ENCODE measurements around the gene TBCK. TPM values are rescaled to one million over a fixed set of nuclear protein-coding genes. Genes with fewer than 3 reads are reported as not detected.

TBCK gene
- total and polyA plus RNA-seq, 9 donors = 18.3 to 38.7 (median 22.3) TPM

- Histone ChIP-seq H3K36me3 (ENCODE audit: control insufficient read depth, insufficient read depth, low read length) (peaks cover 7% of the 10 kb centered on the region), H3K4me1 (ENCODE audit: control insufficient read depth, insufficient read depth, low read length) (no peaks in the 10 kb centered on the region), H3K27me3 (ENCODE audit: control insufficient read depth, insufficient read depth, low read length) (no peaks in the 10 kb centered on the region), H3K4me3 (ENCODE audit: low read length) (no peak overlapping the region), H3K27ac (ENCODE audit: low read length) (no peak overlapping the region), H3K9me3 (replicated peaks; ENCODE audit: control insufficient read depth, low read depth, low read length) (no peaks in the 10 kb centered on the region)
- no CpG with 5 or more reads among the region's 1 CpG for WGBS (ENCODE audit: insufficient coverage)
- DNase-seq = peak; percentile 10
Measured at GRCh38 chr4:106344647-106344970, 28.6 kb upstream of the TBCK start.

- no peaks in the 10 kb centered on the region for H3K9me3 ChIP-seq (replicated peaks; ENCODE audit: control insufficient read depth, low read depth, low read length)
- DNase-seq = no peak
- H3K27ac ChIP-seq (ENCODE audit: low read length) = no peak overlapping the region
- WGBS (ENCODE audit: insufficient coverage) = 91% methylated on average over 1 of the region's 2 CpGs
- no peaks in the 10 kb centered on the region for H3K27me3 ChIP-seq (ENCODE audit: control insufficient read depth, insufficient read depth, low read length)
- H3K36me3 ChIP-seq (ENCODE audit: control insufficient read depth, insufficient read depth, low read length) = peaks cover 6% of the 10 kb centered on the region
- H3K4me3 ChIP-seq (ENCODE audit: low read length) = no peak overlapping the region
- H3K4me1 ChIP-seq (ENCODE audit: control insufficient read depth, insufficient read depth, low read length) = no peaks in the 10 kb centered on the region
Measured at GRCh38 chr4:106343865-106344646, 28.0 kb upstream of the TBCK start.

GRCh38 chr4:106340774-106341173, 24.8 kb upstream of the TBCK start:
- H3K4me3 ChIP-seq (ENCODE audit: low read length) = no peak overlapping the region
- WGBS (ENCODE audit: insufficient coverage) = no CpG with 5 or more reads among the region's 1 CpG
- peaks cover 7% of the 10 kb centered on the region for H3K9me3 ChIP-seq (replicated peaks; ENCODE audit: control insufficient read depth, low read depth, low read length)
- no peak for DNase-seq
- H3K4me1 ChIP-seq (ENCODE audit: control insufficient read depth, insufficient read depth, low read length) = no peaks in the 10 kb centered on the region
- H3K27ac ChIP-seq (ENCODE audit: low read length) = no peak overlapping the region
- H3K27me3 ChIP-seq (ENCODE audit: control insufficient read depth, insufficient read depth, low read length) = no peaks in the 10 kb centered on the region
- peaks cover 27% of the 10 kb centered on the region for H3K36me3 ChIP-seq (ENCODE audit: control insufficient read depth, insufficient read depth, low read length)

DNA sequence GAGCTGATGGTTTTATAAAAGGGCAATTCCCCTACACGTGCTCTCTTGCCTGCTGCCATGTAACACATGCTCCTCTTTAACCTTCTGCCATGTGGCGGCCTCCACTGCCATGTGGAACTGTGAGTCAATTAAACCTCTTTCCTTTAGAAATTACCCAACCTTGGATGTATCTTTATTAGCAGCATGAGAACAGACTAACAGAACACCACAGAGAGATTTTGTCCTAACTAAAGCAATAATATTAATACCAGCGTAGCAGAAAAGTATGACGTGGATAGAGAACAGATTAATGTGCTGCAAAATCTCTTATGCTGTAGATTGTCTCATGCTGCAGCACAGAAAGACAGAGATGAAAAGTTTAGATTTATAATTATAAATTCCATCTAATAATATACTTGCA, 23.4 kb upstream of the TBCK start:
- no peaks in the 10 kb centered on the region for H3K4me1 ChIP-seq (ENCODE audit: control insufficient read depth, insufficient read depth, low read length)
- WGBS (ENCODE audit: insufficient coverage) = no CpG with 5 or more reads among the region's 4 CpGs
- H3K27ac ChIP-seq (ENCODE audit: low read length) = no peak overlapping the region
- DNase-seq = no peak
- no peak overlapping the region for H3K4me3 ChIP-seq (ENCODE audit: low read length)
- no peaks in the 10 kb centered on the region for H3K27me3 ChIP-seq (ENCODE audit: control insufficient read depth, insufficient read depth, low read length)
- H3K36me3 ChIP-seq (ENCODE audit: control insufficient read depth, insufficient read depth, low read length) = peaks cover 24% of the 10 kb centered on the region
- H3K9me3 ChIP-seq (replicated peaks; ENCODE audit: control insufficient read depth, low read depth, low read length) = peaks cover 7% of the 10 kb centered on the region

GRCh38 chr4:106338671-106339070, 22.7 kb upstream of the TBCK start:
- DNase-seq = no peak
- Histone ChIP-seq H3K27me3 (ENCODE audit: control insufficient read depth, insufficient read depth, low read length) (no peaks in the 10 kb centered on the region), H3K36me3 (ENCODE audit: control insufficient read depth, insufficient read depth, low read length) (peaks cover 24% of the 10 kb centered on the region), H3K4me3 (ENCODE audit: low read length) (no peak overlapping the region), H3K27ac (ENCODE audit: low read length) (no peak overlapping the region), H3K9me3 (replicated peaks; ENCODE audit: control insufficient read depth, low read depth, low read length) (peaks cover 7% of the 10 kb centered on the region), H3K4me1 (ENCODE audit: control insufficient read depth, insufficient read depth, low read length) (no peaks in the 10 kb centered on the region)
- 93% methylated on average over 2 of the region's 3 CpGs for WGBS (ENCODE audit: insufficient coverage)

GRCh38 chr4:106337916-106338315, 21.9 kb upstream of the TBCK start:
- no peaks in the 10 kb centered on the region for H3K27me3 ChIP-seq (ENCODE audit: control insufficient read depth, insufficient read depth, low read length)
- peaks cover 7% of the 10 kb centered on the region for H3K9me3 ChIP-seq (replicated peaks; ENCODE audit: control insufficient read depth, low read depth, low read length)
- peaks cover 28% of the 10 kb centered on the region for H3K36me3 ChIP-seq (ENCODE audit: control insufficient read depth, insufficient read depth, low read length)
- H3K4me3 ChIP-seq (ENCODE audit: low read length) = no peak overlapping the region
- H3K4me1 ChIP-seq (ENCODE audit: control insufficient read depth, insufficient read depth, low read length) = no peaks in the 10 kb centered on the region
- DNase-seq = no peak
- H3K27ac ChIP-seq (ENCODE audit: low read length) = no peak overlapping the region

GRCh38 chr4:106336618-106337017, 20.6 kb upstream of the TBCK start:
- H3K27ac ChIP-seq (ENCODE audit: low read length) = no peak overlapping the region
- WGBS (ENCODE audit: insufficient coverage) = no CpG with 5 or more reads among the region's 3 CpGs
- no peaks in the 10 kb centered on the region for H3K4me1 ChIP-seq (ENCODE audit: control insufficient read depth, insufficient read depth, low read length)
- H3K27me3 ChIP-seq (ENCODE audit: control insufficient read depth, insufficient read depth, low read length) = no peaks in the 10 kb centered on the region
- peaks cover 7% of the 10 kb centered on the region for H3K9me3 ChIP-seq (replicated peaks; ENCODE audit: control insufficient read depth, low read depth, low read length)
- no peak for DNase-seq
- no peak overlapping the region for H3K4me3 ChIP-seq (ENCODE audit: low read length)
- peaks cover 30% of the 10 kb centered on the region for H3K36me3 ChIP-seq (ENCODE audit: control insufficient read depth, insufficient read depth, low read length)

DNA sequence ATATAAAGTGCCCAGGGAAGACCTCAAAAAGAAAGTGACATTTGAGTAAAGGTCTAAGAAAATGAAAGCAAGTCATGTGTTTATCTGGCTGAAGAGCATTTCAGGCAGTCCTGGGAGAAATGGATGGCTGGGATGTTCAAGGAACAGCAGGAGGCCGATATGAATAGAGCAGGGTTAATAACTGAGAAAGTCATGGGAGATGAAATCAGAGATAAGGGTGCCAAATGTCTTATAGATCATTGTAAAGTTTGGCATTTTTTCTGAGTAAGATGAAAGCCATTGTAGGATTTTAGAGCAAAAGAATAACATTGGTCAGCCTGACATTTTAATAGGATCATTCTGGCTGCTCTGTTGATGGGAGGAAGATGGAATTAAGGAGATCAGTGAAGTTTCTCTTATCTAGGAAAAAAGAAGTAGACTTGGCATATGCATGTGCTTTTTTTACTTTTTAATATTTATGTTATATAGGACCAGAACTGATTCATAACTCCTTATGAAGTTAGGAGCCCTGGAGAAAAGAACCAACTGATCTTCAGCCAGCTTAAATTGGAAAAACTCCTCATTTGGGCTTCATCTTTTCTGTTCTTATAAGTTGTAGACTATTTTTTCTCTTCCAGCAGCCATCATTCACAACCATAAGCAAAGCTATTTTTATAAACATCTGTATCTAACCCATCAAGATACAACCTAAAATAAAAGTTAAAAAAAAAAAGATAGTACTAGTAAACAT, 18.9 kb upstream of the TBCK start:
- WGBS (ENCODE audit: insufficient coverage) = 64% methylated on average over 1 of the region's 1 CpG
- Histone ChIP-seq H3K4me3 (ENCODE audit: low read length) (no peak overlapping the region), H3K4me1 (ENCODE audit: control insufficient read depth, insufficient read depth, low read length) (no peaks in the 10 kb centered on the region), H3K27me3 (ENCODE audit: control insufficient read depth, insufficient read depth, low read length) (no peaks in the 10 kb centered on the region), H3K9me3 (replicated peaks; ENCODE audit: control insufficient read depth, low read depth, low read length) (peaks cover 7% of the 10 kb centered on the region), H3K27ac (ENCODE audit: low read length) (no peak overlapping the region), H3K36me3 (ENCODE audit: control insufficient read depth, insufficient read depth, low read length) (peaks cover 34% of the 10 kb centered on the region)
- DNase-seq = peak; percentile 59

- no peak for DNase-seq
- Histone ChIP-seq H3K27me3 (ENCODE audit: control insufficient read depth, insufficient read depth, low read length) (no peaks in the 10 kb centered on the region), H3K9me3 (replicated peaks; ENCODE audit: control insufficient read depth, low read depth, low read length) (peaks cover 1% of the 10 kb centered on the region), H3K4me1 (ENCODE audit: control insufficient read depth, insufficient read depth, low read length) (no peaks in the 10 kb centered on the region), H3K4me3 (ENCODE audit: low read length) (no peak overlapping the region), H3K27ac (ENCODE audit: low read length) (no peak overlapping the region), H3K36me3 (ENCODE audit: control insufficient read depth, insufficient read depth, low read length) (peaks cover 26% of the 10 kb centered on the region)
- no CpG with 5 or more reads among the region's 5 CpGs for WGBS (ENCODE audit: insufficient coverage)
Measured at GRCh38 chr4:106333186-106333585, 17.2 kb upstream of the TBCK start.

- Histone ChIP-seq H3K4me1 (ENCODE audit: control insufficient read depth, insufficient read depth, low read length) (no peaks in the 10 kb centered on the region), H3K4me3 (ENCODE audit: low read length) (no peak overlapping the region), H3K36me3 (ENCODE audit: control insufficient read depth, insufficient read depth, low read length) (peaks cover 13% of the 10 kb centered on the region), H3K27ac (ENCODE audit: low read length) (no peak overlapping the region), H3K27me3 (ENCODE audit: control insufficient read depth, insufficient read depth, low read length) (no peaks in the 10 kb centered on the region), H3K9me3 (replicated peaks; ENCODE audit: control insufficient read depth, low read depth, low read length) (no peaks in the 10 kb centered on the region)
- no CpG with 5 or more reads among the region's 1 CpG for WGBS (ENCODE audit: insufficient coverage)
- peak; percentile 66 for DNase-seq
Measured at GRCh38 chr4:106329041-106329618, 13.1 kb upstream of the TBCK start.
